CD4-positive, alpha-beta T cell treated with Interleukin-4 for 1 hour (primary cell): ENCODE measurements around the gene ATP6V1E1.
"Not testable (repeated sequence)": the region's sequence is repeated elsewhere in the genome, so short reads cannot be mapped to it uniquely, and the experiment has no call there.

Source experiments
- DNase-seq, 2 donors: peaks; one replicate each; pipeline ENCODE4 v3.0.0-alpha.2; 2020 to 2022

The ATP6V1E1 gene

DNA sequence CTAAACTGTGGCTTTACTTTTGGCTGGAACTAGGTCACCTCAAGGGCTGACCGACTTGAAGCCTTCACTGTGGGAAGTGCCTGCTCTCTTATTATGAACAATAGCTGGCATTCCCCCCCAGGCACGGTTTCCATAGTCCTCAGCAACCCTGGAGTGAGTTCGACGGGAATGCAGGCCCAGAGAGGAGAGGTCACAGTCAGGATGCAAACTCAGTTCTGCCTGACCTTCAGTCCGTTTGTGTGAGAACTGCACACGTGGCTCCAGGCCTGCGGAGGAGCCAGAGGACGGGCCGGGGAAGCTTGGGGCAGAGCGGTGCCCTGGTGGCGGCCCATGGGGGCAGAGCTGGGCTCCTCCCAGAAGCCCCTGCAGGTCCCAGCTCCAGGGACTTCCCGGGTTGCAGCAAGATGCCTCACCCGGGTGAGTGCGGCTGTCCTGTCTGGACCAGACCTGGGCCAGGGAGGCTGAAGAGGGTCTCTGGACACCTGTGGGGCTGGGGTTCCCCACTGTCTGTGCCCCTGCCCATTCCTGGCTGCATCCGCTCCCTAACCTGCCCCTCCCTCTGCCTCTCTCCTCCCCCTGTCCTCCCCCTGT is 48.0 kb downstream of the ATP6V1E1 start:
- no peak for DNase-seq

DNA sequence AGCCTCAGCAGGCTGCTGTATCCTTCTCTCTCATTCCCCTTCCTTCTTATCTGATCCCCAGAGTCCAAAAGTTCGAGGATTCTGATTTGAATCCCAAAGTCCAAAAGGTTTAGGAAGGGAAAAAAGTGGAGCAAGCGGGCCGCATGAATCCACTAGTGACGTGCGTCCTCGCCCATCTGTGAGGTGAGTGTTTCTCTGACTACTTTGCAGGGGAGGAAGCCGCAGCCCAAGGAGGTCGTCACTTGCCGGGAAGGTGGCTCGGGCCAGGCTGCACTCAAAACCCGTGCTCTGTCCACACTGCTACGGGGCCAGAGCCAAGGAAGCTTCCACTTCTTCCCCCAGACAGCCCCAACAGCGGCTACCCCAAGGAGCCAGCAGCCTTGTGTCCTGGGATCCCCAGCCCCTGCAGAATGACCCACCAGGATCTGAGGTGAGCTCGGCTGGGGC is 49.0 kb downstream of the ATP6V1E1 start:
- no peak for DNase-seq

- no peak for DNase-seq
These were observed 50.3 kb downstream of the ATP6V1E1 start for GRCh38 chr22:17578136-17578754.

DNA sequence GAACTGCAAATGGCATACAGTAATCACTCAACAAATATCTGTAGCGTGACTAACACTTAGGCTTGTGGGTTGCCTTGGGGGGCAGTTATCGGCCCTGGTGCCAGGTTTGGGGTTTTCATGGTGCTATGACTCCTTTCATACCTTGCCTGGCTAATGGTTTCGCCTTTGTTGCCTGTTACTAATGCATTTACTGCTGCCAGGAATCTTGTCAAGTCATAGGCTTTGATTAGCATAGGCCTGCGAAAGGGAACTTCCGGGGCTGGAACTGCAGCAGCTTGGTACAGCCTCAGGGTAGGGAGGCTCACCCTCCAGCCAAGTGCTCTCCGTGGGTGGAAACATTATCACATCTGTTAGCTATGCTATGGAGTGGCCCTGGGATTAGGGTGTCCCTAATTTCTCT is 52.1 kb downstream of the ATP6V1E1 start:
- DNase-seq: no peak

GRCh38 chr22:17575681-17576080 is 52.9 kb downstream of the ATP6V1E1 start:
- DNase-seq: no peak

GRCh38 chr22:17575151-17575550 is 53.4 kb downstream of the ATP6V1E1 start:
- no peak for DNase-seq

- no peak for DNase-seq
These were observed 57.5 kb downstream of the ATP6V1E1 start for GRCh38 chr22:17570851-17571631.

DNA sequence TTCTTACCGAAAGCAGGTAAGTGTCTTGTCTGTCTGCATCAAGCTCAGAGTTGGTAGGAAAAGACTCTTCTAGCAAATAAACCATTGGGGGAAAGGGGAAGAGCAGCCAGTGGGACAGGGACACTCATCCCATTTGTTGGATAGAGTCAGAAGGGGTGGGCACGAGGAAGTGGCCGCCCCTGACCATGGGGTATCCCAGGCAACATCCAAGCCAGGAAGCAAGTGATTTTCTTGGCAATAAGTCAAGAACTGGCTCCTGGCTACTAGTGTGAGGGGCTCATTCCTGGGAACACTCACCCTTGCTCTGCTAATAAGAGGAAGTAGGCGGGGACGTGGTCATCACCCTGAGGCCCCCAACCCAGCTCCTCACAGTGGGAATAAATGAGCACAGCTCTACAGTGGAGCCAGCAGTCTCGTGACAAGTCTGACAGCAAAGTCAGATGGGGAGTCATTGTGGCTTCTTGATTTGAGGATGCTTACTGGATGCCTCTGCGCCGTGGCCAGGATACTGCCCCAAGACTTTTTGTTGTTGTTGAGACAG is 58.5 kb downstream of the ATP6V1E1 start:
- DNase-seq: no peak

DNA sequence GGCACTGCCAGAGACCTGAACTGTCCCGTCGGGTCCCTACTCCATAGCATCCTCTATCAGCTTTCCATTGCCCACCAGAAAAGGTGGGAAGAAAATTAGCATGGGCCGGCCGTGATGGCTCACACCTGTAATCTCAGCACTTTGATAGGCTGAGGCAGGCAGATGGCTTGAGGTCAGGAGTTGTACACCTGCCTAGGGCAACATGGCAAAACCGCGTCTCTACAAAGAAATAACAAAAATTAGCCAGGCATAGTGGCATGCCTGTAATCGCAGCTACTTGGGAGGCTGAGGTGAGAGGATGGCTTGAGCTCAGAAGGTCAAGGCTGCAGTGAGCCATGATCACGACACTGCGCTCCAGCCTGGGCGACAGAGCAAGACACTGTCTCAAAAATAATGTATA is 61.8 kb downstream of the ATP6V1E1 start:
- no peak for DNase-seq

- not testable (repeated sequence) for DNase-seq
These were observed 62.4 kb downstream of the ATP6V1E1 start for GRCh38 chr22:17566016-17566687.

- DNase-seq: no peak
These were observed 64.6 kb downstream of the ATP6V1E1 start for GRCh38 chr22:17563936-17564391.

- no peak for DNase-seq
These were observed 65.4 kb downstream of the ATP6V1E1 start, which contains the start of gene SLC25A18 for GRCh38 chr22:17562906-17563870. Gene SLC25A18 (plus strand): TSS chr22:17563498. CDS start chr22:17579945, 16,447 bp downstream.

DNA sequence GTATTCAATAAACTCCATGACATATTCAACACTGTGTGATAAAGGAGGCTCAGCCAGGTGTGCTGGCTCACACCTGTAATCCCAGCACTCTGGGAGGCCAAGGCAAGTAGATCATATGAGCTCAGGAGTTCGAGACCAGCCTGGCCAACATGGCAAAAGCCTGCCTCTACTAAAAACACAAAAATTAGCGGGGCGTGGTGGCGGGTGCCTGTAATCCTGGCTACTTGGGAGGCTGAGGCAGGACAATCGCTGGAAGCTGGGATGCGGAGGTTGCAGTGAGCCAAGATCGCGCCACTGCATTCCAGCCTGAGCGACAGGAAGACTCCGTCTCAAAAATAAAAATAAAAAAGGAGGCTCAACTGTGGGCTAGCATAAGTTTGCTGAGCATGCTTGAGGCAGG is 69.4 kb downstream of the ATP6V1E1 start:
- DNase-seq: no peak

GRCh38 chr22:17554814-17555213 is 73.7 kb downstream of the ATP6V1E1 start:
- no peak for DNase-seq

- DNase-seq: no peak
These were observed 75.8 kb downstream of the ATP6V1E1 start for GRCh38 chr22:17552737-17553136.

DNA sequence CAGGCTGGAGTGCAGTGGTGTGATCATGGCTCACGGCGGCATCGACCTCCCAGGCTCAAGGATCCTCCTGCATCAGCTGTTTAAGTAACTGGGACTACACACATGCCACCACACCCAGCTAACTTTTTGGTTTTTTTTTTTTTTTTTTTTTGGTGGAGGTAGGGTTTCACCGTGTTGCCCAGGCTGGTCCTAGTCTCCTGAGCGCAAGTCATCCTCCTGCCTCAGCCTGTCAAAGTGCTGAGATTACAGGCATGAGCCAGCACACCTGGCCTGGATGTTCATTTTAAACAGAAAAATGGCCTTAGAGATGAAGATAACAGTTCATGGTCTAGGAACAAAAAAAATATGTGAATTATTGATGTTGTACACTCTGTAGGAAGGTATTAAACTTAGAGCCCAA is 78.9 kb downstream of the ATP6V1E1 start:
- no peak for DNase-seq

DNA sequence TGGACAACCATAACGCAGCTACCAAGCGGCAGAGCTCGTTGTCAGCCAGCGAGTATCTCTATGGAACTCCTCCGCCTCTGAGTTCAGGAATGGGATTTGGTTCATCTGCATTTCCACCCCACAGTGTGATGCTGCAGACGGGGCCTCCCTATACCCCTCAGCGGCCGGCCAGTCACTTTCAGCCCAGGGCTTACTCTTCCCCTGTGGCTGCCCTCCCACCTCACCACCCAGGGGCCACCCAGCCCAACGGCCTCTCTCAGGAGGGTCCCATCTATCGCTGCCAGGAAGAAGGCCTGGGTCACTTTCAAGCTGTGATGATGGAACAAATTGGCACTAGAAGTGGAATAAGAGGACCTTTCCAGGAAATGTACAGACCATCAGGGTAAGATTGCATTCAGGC is 79.4 kb downstream of the ATP6V1E1 start:
- no peak for DNase-seq

- DNase-seq: no peak
These were observed 79.9 kb downstream of the ATP6V1E1 start for GRCh38 chr22:17548756-17549035.

- DNase-seq: no peak
These were observed 80.4 kb downstream of the ATP6V1E1 start for GRCh38 chr22:17548010-17548755.

DNA sequence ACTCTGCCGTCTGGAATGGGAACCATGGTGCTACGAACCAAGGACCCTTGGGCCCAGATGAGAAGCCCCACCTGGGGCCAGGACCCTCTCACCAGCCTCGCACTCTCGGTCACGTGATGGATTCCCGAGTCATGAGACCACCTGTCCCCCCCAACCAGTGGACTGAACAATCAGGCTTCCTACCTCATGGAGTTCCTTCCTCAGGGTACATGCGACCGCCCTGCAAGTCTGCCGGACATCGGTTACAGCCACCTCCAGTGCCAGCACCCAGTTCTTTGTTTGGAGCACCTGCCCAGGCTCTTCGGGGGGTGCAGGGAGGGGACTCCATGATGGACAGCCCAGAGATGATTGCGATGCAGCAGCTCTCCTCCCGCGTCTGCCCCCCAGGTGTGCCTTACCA is 86.1 kb downstream of the ATP6V1E1 start:
- DNase-seq: no peak
